ENCODE measurements around the gene EIF3I.

EIF3I gene

DNA sequence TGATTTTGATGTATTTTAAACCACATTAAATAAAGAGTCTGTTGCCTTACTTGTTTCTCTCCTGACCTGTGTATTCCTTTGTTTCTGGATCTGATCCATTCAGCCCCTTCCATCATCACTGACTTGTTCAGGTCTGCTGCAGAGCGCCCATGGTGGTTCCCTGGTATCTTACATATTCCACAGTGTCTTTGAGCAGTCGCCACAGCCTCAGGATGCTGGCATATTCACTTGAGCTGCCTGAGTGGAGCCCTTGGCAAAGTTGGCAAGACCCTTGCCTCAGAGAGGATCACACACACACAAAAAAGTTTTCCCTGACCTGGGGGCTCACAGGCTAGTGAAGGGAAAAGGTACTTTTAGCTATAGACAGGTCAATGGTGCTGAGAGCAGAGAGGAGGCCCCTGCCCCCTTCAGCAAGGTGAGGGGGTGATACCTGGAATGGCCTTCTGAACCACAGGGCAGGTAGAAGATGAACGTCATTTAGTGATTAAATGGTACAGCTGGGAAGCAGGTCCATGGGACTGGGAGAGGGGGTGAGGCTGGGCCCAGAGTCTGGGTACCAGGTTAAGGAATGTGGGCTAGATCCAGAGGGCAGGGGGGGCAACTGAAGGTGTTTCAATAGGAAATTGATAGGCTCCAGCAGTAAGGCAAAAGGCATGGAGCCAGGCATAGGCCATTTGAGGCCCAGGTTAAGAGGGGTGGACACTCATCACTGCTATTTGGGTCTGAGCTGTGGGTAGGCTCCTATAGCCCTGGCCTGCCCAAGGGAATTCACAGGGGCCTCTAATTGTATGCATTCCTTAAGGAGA lies 23.8 kb upstream of the EIF3I start:
- no peak for DNase-seq

- no peak for DNase-seq
Measured at GRCh38 chr1:32199043-32199716, 23.0 kb upstream of the EIF3I start.

DNA sequence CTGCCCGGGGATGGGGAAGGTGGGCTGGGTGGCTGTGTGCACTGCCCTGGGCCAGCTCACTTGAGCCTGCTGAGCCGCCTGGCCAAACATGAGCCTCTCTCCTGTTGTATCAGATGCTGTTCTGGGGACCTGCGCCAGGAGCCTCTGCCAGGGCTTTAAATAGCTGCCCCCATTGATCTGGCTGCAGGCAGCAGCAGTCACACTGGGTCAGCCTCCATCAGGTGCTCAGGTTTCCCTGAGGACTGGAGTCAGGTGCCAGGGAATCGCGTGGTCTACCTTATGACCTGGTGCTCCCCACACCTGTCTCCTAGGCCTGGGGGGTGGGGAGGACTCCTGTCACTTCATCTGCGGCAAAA lies 22.5 kb upstream of the EIF3I start:
- DNase-seq = peak; percentile 79

GRCh38 chr1:32200226-32201010 lies 21.8 kb upstream of the EIF3I start, which contains the start of gene CCDC28B:
Gene CCDC28B, plus strand, starts transcription at chr1:32200595. Its CDS starts 1,341 bp downstream, at chr1:32201936.
- DNase-seq = peak; percentile 85

GRCh38 chr1:32201011-32201855 lies 21.0 kb upstream of the EIF3I start:
- DNase-seq = peak; percentile 80

GRCh38 chr1:32204943-32205361 lies 17.3 kb upstream of the EIF3I start:
- DNase-seq = peak; percentile 87

DNA sequence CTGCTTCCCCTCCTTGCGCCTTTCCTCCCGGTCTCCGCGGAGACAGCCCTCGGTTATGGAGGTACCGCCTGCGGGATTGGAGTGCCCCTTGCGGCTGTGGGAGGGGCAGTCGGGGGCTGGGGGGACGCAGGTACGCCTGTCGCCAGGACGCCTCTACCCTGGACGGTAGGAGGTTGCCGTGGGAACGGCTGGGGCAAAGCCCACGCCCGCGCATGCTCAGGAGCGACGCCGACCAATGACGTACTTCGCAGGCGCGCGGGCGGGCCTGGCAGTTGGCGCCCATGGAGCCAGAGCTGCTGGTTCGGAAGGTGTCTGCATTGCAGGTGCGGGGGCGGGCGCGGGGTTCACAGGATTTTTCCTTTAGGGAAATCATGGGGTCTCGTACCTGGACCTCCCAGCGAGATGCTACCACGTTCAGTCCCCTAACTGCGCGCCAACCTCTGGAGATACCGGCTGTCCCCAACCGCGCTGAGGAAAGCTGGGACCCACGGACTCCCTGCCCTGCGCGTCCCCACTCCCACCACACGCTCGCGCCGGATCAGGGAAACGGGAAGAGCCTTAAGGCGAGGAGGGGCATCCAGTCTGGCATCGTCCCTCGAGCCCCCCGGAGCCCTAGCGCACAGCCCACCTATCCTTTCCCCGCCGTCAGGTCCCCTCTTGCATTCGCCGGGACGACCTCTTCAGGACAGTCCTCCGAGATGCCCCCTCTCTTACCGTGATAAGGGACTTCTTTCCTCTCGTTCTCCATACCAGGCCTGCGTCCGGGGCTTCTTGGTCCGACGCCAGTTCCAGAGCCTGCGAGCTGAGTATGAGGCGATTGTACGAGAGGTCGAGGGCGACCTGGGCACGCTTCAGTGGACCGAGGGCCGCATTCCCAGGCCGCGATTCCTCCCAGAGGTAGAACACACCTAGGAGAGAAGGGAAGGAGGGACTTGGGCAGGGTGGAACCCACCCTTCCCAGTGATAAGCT lies 16.5 kb upstream of the EIF3I start, which contains the start of gene IQCC:
TSS of gene IQCC (plus strand) at position 271 of the 970 bp plus-strand sequence. CDS start at position 282, 11 bp downstream.
- peak; percentile 98 for DNase-seq

GRCh38 chr1:32208469-32208868 lies 13.7 kb upstream of the EIF3I start:
- DNase-seq = no peak

GRCh38 chr1:32208891-32209328 lies 13.3 kb upstream of the EIF3I start, which contains the start of gene DCDC2B:
Gene DCDC2B, plus strand, starts transcription at chr1:32209089. Its CDS starts 5 bp downstream, at chr1:32209094.
- DNase-seq = peak; percentile 100

- peak; percentile 93 for DNase-seq
Measured at GRCh38 chr1:32215629-32216480, 6.4 kb upstream of the EIF3I start.

DNA sequence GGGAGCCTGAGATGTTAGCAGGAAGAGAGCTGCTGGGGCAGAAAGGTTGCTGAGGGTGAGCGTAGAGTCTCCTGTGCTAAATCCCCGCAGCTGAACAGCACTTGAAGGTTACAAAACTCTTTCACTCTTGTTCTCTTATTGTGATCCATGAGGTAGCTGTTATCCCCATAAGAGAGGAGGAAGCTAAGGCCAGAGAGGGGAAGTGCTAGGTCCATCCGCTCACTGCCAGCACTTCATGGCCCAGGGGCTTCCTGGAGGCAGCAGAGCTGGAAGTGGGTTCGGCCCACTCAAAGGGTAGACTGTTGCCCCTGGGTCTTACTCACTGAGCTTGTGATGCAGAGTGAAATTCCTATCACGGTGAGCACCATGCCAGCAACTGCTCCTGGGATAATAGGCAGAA lies 5.6 kb upstream of the EIF3I start:
- DNase-seq = no peak

- no peak for DNase-seq
Measured at GRCh38 chr1:32219022-32219421, 3.2 kb upstream of the EIF3I start.

DNA sequence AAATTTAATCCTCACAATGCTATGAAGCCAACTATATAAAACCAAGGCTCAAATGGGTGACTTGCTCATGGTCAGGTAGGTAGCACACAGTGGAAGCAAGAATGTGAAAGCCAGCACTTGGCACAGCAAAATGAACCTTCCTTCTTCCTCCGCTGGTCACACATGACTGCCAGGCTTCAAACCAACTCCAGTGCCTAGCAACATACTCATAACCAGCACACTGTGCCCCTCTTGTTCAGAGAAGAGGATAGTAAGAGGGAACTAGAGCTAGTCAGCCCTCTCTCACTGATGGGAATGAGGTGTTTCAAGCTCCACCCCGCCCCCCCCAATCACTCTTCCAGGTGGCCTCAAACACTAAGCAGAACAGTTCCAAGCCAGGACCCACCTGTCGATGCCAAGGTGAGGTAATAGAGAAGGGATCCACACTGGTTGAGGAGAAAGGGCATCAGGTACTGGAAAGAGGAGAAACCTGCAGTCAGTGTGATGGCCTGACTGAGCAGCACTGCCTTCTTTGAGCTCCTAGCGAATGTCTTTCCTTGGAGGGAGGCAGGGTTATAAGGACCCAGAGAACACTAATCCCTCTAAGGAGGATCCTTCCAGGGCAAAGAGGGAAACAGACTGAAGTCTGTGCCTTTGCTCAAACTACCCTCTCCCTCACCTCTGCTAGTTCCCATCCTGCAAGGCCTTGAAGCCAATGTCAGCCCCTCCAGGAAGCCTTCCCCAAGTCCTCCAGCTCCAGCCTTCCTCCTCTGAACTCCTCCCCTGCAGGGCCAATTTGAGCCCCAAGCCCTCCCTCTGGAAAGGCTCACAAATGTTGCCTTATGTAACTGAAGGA lies 1.2 kb upstream of the EIF3I start:
- peak; percentile 56 for DNase-seq

- DNase-seq = no peak
Measured at GRCh38 chr1:32221581-32221979, 627 bp upstream of the EIF3I start.

- no peak for DNase-seq
Measured at GRCh38 chr1:32223683-32224082, 1.5 kb downstream of the EIF3I start.

- DNase-seq = no peak
Measured at GRCh38 chr1:32224285-32224684, 2.1 kb downstream of the EIF3I start.

DNA sequence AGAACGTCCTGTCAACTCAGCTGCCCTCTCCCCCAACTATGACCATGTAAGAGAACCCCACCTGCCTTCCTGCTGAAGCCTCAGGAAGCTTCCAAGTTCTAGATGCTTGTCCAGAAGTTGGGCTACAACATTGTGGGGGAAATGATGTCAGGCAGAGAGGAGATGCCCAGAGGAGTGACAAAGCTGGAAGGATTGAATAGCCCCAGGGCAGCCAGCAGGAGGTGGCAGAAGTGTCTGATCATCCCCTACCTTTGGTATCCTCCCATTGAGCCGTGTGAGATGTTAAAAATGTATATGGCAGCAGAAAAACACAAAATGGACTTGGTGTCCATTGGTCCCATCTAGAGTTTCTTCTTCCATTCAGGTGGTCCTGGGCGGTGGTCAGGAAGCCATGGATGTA lies 6.6 kb downstream of the EIF3I start:
- no peak for DNase-seq

GRCh38 chr1:32231843-32232432 lies 9.7 kb downstream of the EIF3I start:
- no peak for DNase-seq
